ENCODE measurements around the gene VPS50.
"Not testable (repeated sequence)": the region's sequence is repeated elsewhere in the genome, so short reads cannot be mapped to it uniquely, and the experiment has no call there.

Gene VPS50

GRCh38 chr7:93365341-93365740 is 133.2 kb downstream of the VPS50 start:
- no peaks in the 10 kb centered on the region for H3K9me3 ChIP-seq (ENCODE audit: severe bottlenecking)
- H3K36me3 ChIP-seq = no peaks in the 10 kb centered on the region
- no peak for TF ChIP-seq CTCF (IDR thresholded peaks at IDR 0.05; ENCODE audit: low read depth, low read length)
- no peak for DNase-seq
- no peak overlapping the region for H3K4me3 ChIP-seq (ENCODE audit: low read depth, low read length)
- no peaks in the 10 kb centered on the region for H3K27me3 ChIP-seq (ENCODE audit: insufficient read depth, low read depth, severe bottlenecking)
- H3K27ac ChIP-seq = no peak overlapping the region

GRCh38 chr7:93366816-93367215 is 134.7 kb downstream of the VPS50 start:
- DNase-seq = no peak
- Histone ChIP-seq H3K4me3 (ENCODE audit: low read depth, low read length) (no peak overlapping the region), H3K27ac (no peak overlapping the region), H3K9me3 (ENCODE audit: severe bottlenecking) (no peaks in the 10 kb centered on the region), H3K36me3 (no peaks in the 10 kb centered on the region), H3K27me3 (ENCODE audit: insufficient read depth, low read depth, severe bottlenecking) (no peaks in the 10 kb centered on the region)
- no peak for TF ChIP-seq CTCF (IDR thresholded peaks at IDR 0.05; ENCODE audit: low read depth, low read length)

GRCh38 chr7:93367254-93367653 is 135.1 kb downstream of the VPS50 start:
- H3K36me3 ChIP-seq = no peaks in the 10 kb centered on the region
- no peak for TF ChIP-seq CTCF (IDR thresholded peaks at IDR 0.05; ENCODE audit: low read depth, low read length)
- H3K4me3 ChIP-seq (ENCODE audit: low read depth, low read length) = no peak overlapping the region
- H3K27me3 ChIP-seq (ENCODE audit: insufficient read depth, low read depth, severe bottlenecking) = no peaks in the 10 kb centered on the region
- no peak overlapping the region for H3K27ac ChIP-seq
- H3K9me3 ChIP-seq (ENCODE audit: severe bottlenecking) = no peaks in the 10 kb centered on the region
- no peak for DNase-seq

GRCh38 chr7:93370937-93371336 is 138.8 kb downstream of the VPS50 start:
- not testable (repeated sequence) for H3K27me3 ChIP-seq (ENCODE audit: insufficient read depth, low read depth, severe bottlenecking); H3K4me3 ChIP-seq (ENCODE audit: low read depth, low read length); H3K27ac ChIP-seq; H3K9me3 ChIP-seq (ENCODE audit: severe bottlenecking); DNase-seq; H3K36me3 ChIP-seq

GRCh38 chr7:93373537-93373936 is 141.4 kb downstream of the VPS50 start:
- no peak for DNase-seq
- Histone ChIP-seq H3K27me3 (ENCODE audit: insufficient read depth, low read depth, severe bottlenecking) (no peaks in the 10 kb centered on the region), H3K36me3 (no peaks in the 10 kb centered on the region), H3K27ac (no peak overlapping the region), H3K9me3 (ENCODE audit: severe bottlenecking) (no peaks in the 10 kb centered on the region), H3K4me3 (ENCODE audit: low read depth, low read length) (no peak overlapping the region)
- no peak for TF ChIP-seq CTCF (IDR thresholded peaks at IDR 0.05; ENCODE audit: low read depth, low read length)

GRCh38 chr7:93374345-93374940 is 142.3 kb downstream of the VPS50 start:
- Histone ChIP-seq H3K4me3 (ENCODE audit: low read depth, low read length) (no peak overlapping the region), H3K27me3 (ENCODE audit: insufficient read depth, low read depth, severe bottlenecking) (no peaks in the 10 kb centered on the region), H3K36me3 (no peaks in the 10 kb centered on the region), H3K27ac (no peak overlapping the region), H3K9me3 (ENCODE audit: severe bottlenecking) (no peaks in the 10 kb centered on the region)
- no peak for DNase-seq
- peak; percentile 73 for TF ChIP-seq CTCF (IDR thresholded peaks at IDR 0.05; ENCODE audit: low read depth, low read length)
